GM18873 (cell line): ENCODE results near the gene SLC24A4.

Source experiments
- ATAC-seq: cut with Tn5 transposase; IDR thresholded peaks from one replicate; pipeline ENCODE4 v1.9.1; 2021; ENCODE audit warnings: mild to moderate bottlenecking, moderate library complexity, moderate number of reproducible peaks; ENCODE audit not compliant: unreplicated experiment, low FRiP score

The SLC24A4 gene

GRCh38 chr14:92492258-92492657 is 169.3 kb downstream of the SLC24A4 start:
- no peak for ATAC-seq

GRCh38 chr14:92493024-92493423 is 170.1 kb downstream of the SLC24A4 start:
- no peak for ATAC-seq

GRCh38 chr14:92493492-92493891 is 170.5 kb downstream of the SLC24A4 start:
- no peak for ATAC-seq

DNA sequence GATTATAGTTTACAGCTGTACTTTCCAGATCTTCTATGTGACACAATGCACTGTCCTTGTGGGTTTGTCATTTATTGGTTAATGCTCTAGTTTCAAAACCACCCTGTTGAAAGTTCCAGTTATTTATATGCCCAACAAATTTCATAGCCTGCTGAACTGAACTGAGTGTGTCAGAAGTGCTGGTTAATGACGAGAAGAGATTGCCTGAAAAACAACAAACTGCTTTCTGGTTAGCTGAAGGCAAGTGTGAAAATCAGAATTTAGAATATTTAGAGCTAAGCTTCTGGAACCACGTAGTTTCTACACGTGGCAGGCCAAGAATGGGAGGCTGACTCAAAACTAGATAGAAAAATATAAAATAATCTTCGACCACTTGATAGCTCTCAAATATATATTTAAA is 171.5 kb downstream of the SLC24A4 start:
- ATAC-seq, result no peak

GRCh38 chr14:92495027-92495426 is 172.1 kb downstream of the SLC24A4 start:
- no peak for ATAC-seq

GRCh38 chr14:92496191-92496857 is 173.4 kb downstream of the SLC24A4 start:
- ATAC-seq, result no peak

- no peak for ATAC-seq
Observed at GRCh38 chr14:92497391-92497790, 174.4 kb downstream of the SLC24A4 start.

DNA sequence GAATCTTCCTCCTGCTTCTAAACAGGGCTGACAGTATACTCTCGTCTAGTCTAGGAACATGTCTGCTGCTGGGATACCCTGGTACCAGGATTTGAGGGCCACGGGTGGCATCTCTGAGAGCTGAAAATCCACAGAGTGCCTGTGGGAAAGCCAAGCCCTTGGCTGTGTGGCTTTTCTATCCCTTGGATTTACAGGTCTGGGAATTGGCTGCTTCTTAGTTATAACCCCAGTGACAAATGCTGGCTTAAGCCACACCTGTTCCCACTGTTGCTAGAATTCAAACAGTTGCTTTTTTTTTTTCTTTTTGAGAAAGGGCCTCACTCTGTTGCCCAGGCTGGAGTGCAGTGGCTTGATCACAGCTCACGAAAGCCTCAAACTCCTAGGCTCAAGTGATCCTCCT is 176.3 kb downstream of the SLC24A4 start:
- no peak for ATAC-seq

DNA sequence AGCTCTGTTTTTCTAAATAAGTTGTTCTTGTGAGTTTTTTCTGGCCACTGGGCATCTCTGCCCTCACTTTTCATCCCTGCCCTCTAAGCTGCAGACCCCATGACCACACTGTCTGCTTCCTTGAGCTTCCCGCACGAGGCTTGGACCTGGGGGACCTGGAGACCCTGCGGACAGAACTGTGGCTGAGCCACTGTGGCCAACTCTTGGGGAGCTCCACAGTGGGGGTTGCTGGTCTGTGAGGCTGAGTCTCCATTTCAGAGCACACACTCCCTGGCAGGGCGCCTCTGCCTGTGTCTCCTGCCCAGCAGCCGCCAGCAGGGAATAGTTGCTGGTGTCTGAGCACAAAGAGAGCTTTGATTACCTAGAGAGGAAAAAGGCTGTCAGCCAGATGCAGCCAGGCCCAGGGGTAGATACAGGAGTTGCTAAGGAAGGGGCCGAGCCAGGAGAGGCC is 177.6 kb downstream of the SLC24A4 start:
- ATAC-seq, result no peak

DNA sequence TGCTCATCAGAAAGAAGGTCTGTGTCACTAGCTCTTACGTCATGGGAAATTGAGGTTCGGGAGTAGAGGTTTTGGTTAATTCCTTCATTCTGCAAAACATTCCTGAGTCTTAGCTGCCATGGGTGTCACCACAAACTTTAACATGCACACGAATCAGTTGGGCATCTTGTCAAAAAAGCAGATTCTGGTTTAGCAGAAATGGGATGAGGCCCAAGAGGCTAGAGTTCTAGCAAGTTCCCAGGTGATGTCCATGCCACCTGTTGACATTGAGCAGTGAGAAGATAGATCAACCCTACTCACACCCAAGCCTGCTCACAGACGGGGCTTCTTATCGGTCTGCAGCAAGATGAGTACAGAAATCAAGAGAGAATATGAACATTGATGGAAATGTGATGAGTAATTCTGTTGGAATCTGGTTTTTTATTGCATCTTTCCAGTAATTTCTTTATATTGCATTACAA is 179.0 kb downstream of the SLC24A4 start:
- ATAC-seq, result no peak

DNA sequence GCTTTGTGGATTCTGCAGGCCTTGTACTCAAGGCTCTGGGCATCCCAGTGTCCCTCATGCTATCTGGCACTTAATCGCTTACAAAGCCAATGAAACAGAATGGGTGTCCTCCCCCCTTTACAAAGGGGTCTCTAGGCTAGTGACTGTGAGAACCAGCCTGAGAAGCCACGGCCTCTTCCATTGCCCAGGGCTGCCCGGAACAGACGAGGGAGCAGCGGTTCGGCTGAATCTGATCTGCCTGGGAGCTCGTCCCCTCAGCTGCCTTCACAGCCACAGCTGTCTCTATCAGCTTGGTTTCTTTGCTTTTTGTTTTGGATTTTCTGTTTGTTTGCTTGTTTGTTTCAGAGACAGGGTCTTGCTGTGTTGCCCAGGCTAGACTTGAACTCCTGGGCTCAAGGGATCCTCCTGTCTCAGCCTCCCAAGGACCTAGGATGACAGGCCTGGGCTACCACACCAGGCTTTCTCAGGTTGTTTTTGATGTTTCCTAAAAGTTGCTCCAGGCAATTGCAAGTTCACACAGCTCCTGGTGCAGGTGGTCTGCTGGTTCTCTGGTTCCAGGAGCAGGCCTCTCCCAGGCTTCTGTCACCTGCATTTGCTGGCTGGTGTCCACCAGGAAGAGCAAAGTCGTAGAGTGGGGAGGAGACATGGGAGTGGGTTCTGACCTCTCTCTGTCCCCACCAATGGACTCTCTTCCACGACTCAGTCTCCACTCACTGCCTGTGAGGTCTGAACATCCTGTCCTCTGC is 179.7 kb downstream of the SLC24A4 start:
- no peak for ATAC-seq

DNA sequence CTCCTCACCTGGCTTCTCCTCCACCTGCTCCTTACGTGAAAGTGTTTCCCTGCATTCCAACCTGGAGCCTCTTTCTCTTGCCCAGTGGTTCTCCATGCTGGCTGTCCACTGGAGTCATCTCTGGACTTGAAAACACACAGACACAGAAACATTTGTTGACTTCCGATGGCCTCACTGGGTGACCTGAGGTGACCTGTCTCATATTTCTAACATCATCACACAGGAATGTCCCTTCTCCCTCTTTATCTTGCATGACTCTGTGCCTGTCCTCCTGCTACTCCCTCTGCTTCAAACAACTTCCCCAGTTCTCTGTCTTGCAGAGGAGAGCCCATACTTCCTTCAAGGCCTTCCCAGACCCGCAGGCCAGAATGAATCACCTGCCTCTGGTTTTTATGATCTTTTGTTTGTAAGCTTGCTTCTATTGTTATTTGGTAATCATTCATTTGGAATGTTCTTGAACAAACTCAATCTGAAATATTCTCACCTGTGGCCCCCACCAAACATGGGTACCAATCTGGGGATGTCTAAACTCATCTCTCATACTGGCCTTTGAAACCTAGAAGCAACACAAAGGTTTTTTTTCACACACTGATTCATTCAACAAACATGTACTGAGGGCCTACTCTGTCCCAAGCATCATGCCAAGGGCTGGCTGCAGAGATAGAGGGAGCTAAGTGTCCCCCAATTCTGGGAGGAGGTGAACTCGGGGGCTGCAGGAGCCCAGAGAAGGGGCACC is 181.0 kb downstream of the SLC24A4 start:
- no peak for ATAC-seq

- no peak for ATAC-seq
Observed at GRCh38 chr14:92505826-92506225, 182.9 kb downstream of the SLC24A4 start.

- no peak for ATAC-seq
Observed at GRCh38 chr14:92506231-92506630, 183.3 kb downstream of the SLC24A4 start.

GRCh38 chr14:92507174-92507768 is 184.3 kb downstream of the SLC24A4 start:
- no peak for ATAC-seq

DNA sequence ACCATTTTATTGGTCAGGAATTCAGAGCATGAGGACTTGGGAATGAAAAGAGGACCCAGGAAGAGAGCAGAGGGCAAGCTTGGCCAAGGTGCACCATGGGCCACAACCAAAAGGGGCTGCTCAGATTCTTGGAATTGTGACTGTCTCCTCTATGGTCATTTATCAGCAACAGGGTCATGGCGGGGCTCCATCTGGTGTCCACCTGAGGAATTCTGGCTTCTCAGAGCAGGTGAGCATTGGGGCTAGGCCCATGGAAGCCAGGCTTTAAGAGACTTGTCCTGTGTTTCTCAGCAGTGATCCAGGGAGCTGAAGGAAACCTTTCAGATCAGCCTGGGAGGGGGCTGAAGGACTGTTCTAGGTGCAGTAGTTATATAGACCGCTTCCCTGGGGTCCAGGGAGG is 188.0 kb downstream of the SLC24A4 start:
- ATAC-seq, result no peak

DNA sequence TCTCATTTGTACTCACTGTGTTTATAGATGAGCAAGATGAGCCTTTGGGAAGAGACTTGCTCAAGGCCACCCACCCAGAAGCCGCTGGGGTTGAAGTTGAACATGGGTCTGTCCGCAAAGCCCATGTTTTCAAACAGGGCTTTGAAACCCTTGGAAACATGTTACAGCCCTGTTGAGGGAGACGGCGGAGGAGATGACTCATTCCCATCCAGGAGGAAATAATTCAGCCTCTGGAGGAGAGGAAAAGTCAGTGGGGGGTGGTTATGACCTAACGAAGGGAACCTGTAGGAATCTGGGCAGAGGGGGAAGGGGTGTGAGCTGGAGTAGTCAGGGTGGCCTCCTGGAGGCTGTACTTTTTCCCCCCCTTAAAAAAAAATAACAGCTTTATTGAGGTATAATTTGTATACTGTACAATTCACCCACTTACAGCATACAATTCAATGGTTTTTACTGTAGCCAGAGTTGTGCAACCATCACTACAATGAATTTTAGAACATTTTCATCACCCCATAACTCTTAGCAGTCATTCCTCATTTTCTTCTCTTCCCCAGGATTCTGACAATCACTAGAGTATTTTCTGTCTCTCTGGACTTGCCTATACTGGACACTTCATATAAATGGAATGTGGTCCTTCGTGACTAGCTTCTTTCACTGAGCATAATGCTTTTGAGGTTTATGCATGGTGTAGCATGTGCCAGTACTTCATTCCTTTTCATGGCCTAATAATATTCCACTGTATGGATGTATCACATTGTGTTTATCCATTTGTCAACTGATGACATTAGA is 188.7 kb downstream of the SLC24A4 start:
- ATAC-seq, result no peak

GRCh38 chr14:92512807-92513203 is 189.8 kb downstream of the SLC24A4 start:
- ATAC-seq, result no peak

- no peak for ATAC-seq
Observed at GRCh38 chr14:92513204-92513965, 190.4 kb downstream of the SLC24A4 start, which contains the start of gene RIN3. RIN3 (plus strand) TSS chr14:92513781; CDS start chr14:92513933, 152 bp downstream.
